ENCODE results near the gene SLCO2A1.

SLCO2A1 gene

GRCh38 chr3:133998691-133999241 is 31.0 kb downstream of the SLCO2A1 start:
- no peak for DNase-seq

GRCh38 chr3:133997871-133998635 is 31.7 kb downstream of the SLCO2A1 start:
- DNase-seq, result no peak

GRCh38 chr3:133996996-133997395 is 32.7 kb downstream of the SLCO2A1 start:
- no peak for DNase-seq

GRCh38 chr3:133996251-133996661 is 33.5 kb downstream of the SLCO2A1 start:
- no peak for DNase-seq

GRCh38 chr3:133995264-133995663 is 34.5 kb downstream of the SLCO2A1 start:
- DNase-seq, result no peak

GRCh38 chr3:133994166-133994890 is 35.4 kb downstream of the SLCO2A1 start:
- no peak for DNase-seq

- DNase-seq, result no peak
Observed at GRCh38 chr3:133992951-133993620, 36.6 kb downstream of the SLCO2A1 start.

GRCh38 chr3:133992381-133992780 is 37.3 kb downstream of the SLCO2A1 start:
- no peak for DNase-seq

- DNase-seq, result peak; percentile 13
Observed at GRCh38 chr3:133991637-133992036, 38.1 kb downstream of the SLCO2A1 start.

- DNase-seq, result no peak
Observed at GRCh38 chr3:133991209-133991608, 38.5 kb downstream of the SLCO2A1 start.

GRCh38 chr3:133989936-133990702 is 39.6 kb downstream of the SLCO2A1 start:
- DNase-seq, result no peak

- DNase-seq, result no peak
Observed at GRCh38 chr3:133988631-133989161, 41.0 kb downstream of the SLCO2A1 start.

GRCh38 chr3:133987948-133988484 is 41.7 kb downstream of the SLCO2A1 start:
- DNase-seq, result no peak

GRCh38 chr3:133987136-133987535 is 42.6 kb downstream of the SLCO2A1 start:
- DNase-seq, result no peak

- DNase-seq, result no peak
Observed at GRCh38 chr3:133986311-133986710, 43.4 kb downstream of the SLCO2A1 start.

GRCh38 chr3:133984975-133985374 is 44.8 kb downstream of the SLCO2A1 start:
- DNase-seq, result no peak

- DNase-seq, result no peak
Observed at GRCh38 chr3:133983576-133984560, 45.9 kb downstream of the SLCO2A1 start.

- DNase-seq, result no peak
Observed at GRCh38 chr3:133983126-133983525, 46.6 kb downstream of the SLCO2A1 start.

- DNase-seq, result no peak
Observed at GRCh38 chr3:133980550-133980949, 49.2 kb downstream of the SLCO2A1 start.

- no peak for DNase-seq
Observed at GRCh38 chr3:133980035-133980434, 49.7 kb downstream of the SLCO2A1 start.

- DNase-seq, result no peak
Observed at GRCh38 chr3:133979553-133979952, 50.2 kb downstream of the SLCO2A1 start.

All from T1000 (cell line).